ENCODE data around the gene TFEB. TPM values are rescaled to one million over a fixed set of nuclear protein-coding genes. Genes with fewer than 3 reads are reported as not detected.
A peak's percentile ranks its signal among the peaks of the same experiment; 100 is the strongest.

The TFEB gene
- total and polyA plus RNA-seq, 5 donors: 31.6 to 51.1 (median 45.7) TPM

DNA sequence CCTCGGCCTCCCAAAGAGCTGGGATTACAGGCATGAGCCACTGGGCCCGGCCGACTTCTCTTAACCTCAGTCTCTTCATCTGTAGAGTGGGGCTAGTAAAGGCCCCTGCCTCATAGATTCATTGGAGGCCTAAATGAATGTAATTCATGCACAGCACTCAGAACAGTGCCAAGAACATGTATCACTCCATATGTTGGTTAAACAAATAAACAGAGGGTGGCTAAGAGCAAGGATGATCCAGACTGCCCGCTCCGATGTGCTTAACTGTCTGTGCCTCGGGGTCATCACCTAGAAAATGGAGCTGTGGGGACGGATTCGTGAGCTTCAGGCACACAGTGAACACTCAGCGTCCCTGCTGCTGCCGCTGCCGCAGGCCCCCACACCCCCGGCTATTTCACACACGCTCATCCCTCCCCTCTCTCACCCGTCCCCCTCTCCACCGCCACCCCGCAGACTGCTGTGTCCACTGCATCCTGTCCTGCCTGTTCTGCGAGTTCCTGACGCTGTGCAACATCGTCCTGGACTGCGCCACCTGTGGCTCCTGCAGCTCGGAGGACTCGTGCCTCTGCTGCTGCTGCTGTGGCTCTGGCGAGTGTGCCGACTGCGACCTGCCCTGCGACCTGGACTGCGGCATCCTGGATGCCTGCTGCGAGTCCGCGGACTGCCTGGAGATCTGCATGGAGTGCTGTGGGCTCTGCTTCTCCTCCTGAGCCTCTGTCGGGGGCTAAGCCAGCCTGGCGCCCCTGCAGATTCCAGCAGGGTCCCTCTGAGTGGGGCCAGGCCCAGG, 82.3 kb downstream of the TFEB start:
- no peak overlapping the region for H3K27ac ChIP-seq (ENCODE audit: low read length)
- DNase-seq (peak in 1 of 3 donors; percentile 46), ATAC-seq (no peak)
- 87% methylated on average over 32 of the region's 32 CpGs for WGBS
- intact Hi-C loops (cut with DNase I): no loop called here
- peaks cover 3% of the 10 kb centered on the region for H3K4me1 ChIP-seq (ENCODE audit: control insufficient read depth, insufficient read depth, low read length)
- H3K27me3 ChIP-seq (ENCODE audit: control insufficient read depth, insufficient read depth): no peaks in the 10 kb centered on the region
- no peak overlapping the region for H3K4me3 ChIP-seq (ENCODE audit: low read length)
- no peaks in the 10 kb centered on the region for H3K9me3 ChIP-seq (ENCODE audit: control insufficient read depth, low read length)

DNA sequence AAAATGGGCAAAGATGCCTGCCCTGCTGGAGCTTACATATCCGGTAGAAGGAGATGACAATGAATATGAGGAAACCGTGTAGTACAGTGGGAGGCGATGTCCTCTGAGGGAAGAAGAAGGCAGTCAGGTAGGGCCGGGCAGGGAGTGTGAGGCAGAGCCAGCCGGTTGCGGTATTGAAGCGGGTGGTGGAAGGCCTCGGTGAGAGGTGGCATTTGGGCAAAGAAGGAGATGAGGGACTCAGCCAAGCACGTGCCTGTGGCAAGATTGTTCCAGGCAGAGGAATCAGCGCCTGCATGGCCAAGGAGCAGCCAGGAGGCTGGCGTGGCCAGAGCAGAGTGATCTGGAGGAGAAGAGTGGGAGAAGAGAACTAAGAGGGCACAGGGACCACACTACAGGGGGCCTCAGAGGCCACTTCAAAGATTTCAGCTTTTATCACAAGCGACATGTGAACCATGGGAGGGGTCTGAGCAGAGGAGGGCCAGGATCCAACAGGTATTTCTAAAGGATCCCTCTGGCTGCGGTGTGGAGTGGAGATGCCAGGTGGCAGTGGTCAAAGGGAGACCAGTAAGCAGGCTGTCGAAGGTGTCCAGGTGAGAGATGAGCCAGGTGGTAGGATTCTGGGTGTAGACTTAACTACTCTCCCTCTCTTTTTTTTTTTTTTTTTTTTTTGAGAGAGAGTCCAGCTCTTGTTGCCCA, 83.3 kb downstream of the TFEB start:
- H3K4me3 ChIP-seq (ENCODE audit: low read length): no peak overlapping the region
- 89% methylated on average over 14 of the region's 14 CpGs for WGBS

GRCh38 chr6:41651246-41651961, 84.0 kb downstream of the TFEB start:
- WGBS: 76% methylated on average over 11 of the region's 11 CpGs
- intact Hi-C loops (cut with DNase I): no loop called here
- peaks cover 3% of the 10 kb centered on the region for H3K4me1 ChIP-seq (ENCODE audit: control insufficient read depth, insufficient read depth, low read length)
- no peak overlapping the region for H3K27ac ChIP-seq (ENCODE audit: low read length)
- no peaks in the 10 kb centered on the region for H3K27me3 ChIP-seq (ENCODE audit: control insufficient read depth, insufficient read depth)
- H3K9me3 ChIP-seq (ENCODE audit: control insufficient read depth, low read length): no peaks in the 10 kb centered on the region
- DNase-seq: no peak
- no peak overlapping the region for H3K4me3 ChIP-seq (ENCODE audit: low read length)
- ATAC-seq: no peak

More for the DNA sequence above, 83.3 kb downstream of the TFEB start:
- intact Hi-C loops (cut with DNase I): no loop called here
- no peak for ATAC-seq
- no peak overlapping the region for H3K27ac ChIP-seq (ENCODE audit: low read length)
- no peaks in the 10 kb centered on the region for H3K27me3 ChIP-seq (ENCODE audit: control insufficient read depth, insufficient read depth)
- H3K4me1 ChIP-seq (ENCODE audit: control insufficient read depth, insufficient read depth, low read length): peaks cover 3% of the 10 kb centered on the region
- H3K9me3 ChIP-seq (ENCODE audit: control insufficient read depth, low read length): no peaks in the 10 kb centered on the region
- no peak for DNase-seq

GRCh38 chr6:41650120-41650519, 85.3 kb downstream of the TFEB start:
- DNase-seq (no peak), ATAC-seq (no peak)
- H3K4me3 ChIP-seq (ENCODE audit: low read length): no peak overlapping the region
- 88% methylated on average over 2 of the region's 2 CpGs for WGBS
- H3K27ac ChIP-seq (ENCODE audit: low read length): no peak overlapping the region
- no peaks in the 10 kb centered on the region for H3K9me3 ChIP-seq (ENCODE audit: control insufficient read depth, low read length)
- no peaks in the 10 kb centered on the region for H3K27me3 ChIP-seq (ENCODE audit: control insufficient read depth, insufficient read depth)
- intact Hi-C loops (cut with DNase I): no loop called here
- H3K4me1 ChIP-seq (ENCODE audit: control insufficient read depth, insufficient read depth, low read length): no peaks in the 10 kb centered on the region

DNA sequence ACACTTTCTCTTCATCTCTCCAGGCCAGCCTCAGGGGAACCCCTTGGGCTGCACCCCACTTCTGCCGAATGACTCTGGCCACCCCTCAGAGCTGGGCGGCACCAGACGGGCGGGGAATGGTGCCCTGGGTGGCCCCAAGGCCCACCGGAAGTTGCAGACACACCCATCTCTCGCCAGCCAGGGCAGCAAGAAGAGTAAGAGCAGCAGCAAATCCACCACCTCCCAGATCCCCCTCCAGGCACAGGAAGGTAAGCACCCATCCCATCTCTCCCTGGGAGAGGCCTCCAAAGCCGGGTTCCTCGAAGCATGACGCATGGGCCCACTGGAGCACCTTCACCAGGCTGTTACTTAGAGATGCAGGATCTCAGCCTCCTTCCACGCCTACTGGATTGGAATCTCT, 85.8 kb downstream of the TFEB start:
- Histone ChIP-seq H3K4me1 (ENCODE audit: control insufficient read depth, insufficient read depth, low read length) (no peaks in the 10 kb centered on the region), H3K4me3 (ENCODE audit: low read length) (no peak overlapping the region), H3K27me3 (ENCODE audit: control insufficient read depth, insufficient read depth) (no peaks in the 10 kb centered on the region), H3K27ac (ENCODE audit: low read length) (no peak overlapping the region), H3K9me3 (ENCODE audit: control insufficient read depth, low read length) (no peaks in the 10 kb centered on the region)
- DNase-seq: no peak
- WGBS: 71% methylated on average over 10 of the region's 10 CpGs
- intact Hi-C loops (cut with DNase I): no loop called here
- ATAC-seq: no peak

DNA sequence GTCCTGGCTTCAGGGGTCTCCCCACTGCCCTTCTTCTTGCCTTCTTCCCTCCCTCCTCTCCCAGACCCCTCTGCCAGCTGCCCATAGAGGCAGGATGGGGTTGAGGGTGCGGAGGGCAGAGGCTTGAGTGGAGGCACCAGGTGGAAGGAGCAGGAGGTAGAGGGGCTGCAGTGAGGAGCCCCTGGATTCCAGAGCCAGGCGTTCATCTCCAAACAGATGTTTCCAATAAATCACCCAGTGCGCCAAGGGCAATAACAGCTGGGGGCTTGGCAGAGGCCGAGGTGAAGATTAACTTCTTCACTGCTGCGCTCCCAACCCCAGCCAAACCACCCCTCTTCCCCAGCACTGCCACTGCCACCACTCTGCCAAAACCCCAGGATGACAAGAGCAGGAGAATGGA, 86.5 kb downstream of the TFEB start:
- Histone ChIP-seq H3K4me3 (ENCODE audit: low read length) (no peak overlapping the region), H3K27me3 (ENCODE audit: control insufficient read depth, insufficient read depth) (no peaks in the 10 kb centered on the region), H3K27ac (ENCODE audit: low read length) (no peak overlapping the region), H3K4me1 (ENCODE audit: control insufficient read depth, insufficient read depth, low read length) (no peaks in the 10 kb centered on the region), H3K9me3 (ENCODE audit: control insufficient read depth, low read length) (no peaks in the 10 kb centered on the region)
- intact Hi-C loops (cut with DNase I): no loop called here
- DNase-seq (no peak), ATAC-seq (no peak)
- 69% methylated on average over 5 of the region's 5 CpGs for WGBS

DNA sequence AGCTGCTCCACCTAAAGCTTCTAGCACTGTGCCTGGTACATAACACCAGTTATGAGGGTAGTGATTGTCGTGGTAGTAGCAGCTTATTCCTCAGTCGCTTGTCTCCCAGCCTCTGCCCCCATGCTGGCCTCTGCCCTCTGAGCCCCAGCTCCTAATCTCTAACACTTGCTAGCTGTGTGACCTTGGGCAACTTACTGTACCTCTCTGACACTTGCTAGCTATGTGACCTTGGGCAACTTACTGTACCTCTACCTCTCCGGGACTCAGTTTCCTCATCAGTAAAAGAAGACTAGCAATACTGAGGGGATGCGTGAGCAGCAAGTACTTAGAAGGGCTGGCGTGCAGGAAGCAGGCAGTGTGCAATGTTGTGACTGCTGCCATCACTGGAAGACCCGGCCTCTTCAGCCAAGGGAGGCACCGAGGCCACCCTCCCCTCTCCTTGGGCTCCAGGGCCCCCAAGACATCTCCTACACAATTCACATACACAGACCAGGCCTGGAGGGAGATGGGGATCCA, 87.3 kb downstream of the TFEB start:
- no peak overlapping the region for H3K4me3 ChIP-seq (ENCODE audit: low read length)
- no peaks in the 10 kb centered on the region for H3K27me3 ChIP-seq (ENCODE audit: control insufficient read depth, insufficient read depth)
- no peaks in the 10 kb centered on the region for H3K9me3 ChIP-seq (ENCODE audit: control insufficient read depth, low read length)
- no peak for ATAC-seq
- intact Hi-C loops (cut with DNase I): no loop called here
- no peak overlapping the region for H3K27ac ChIP-seq (ENCODE audit: low read length)
- no peak for DNase-seq
- H3K4me1 ChIP-seq (ENCODE audit: control insufficient read depth, insufficient read depth, low read length): no peaks in the 10 kb centered on the region
- 80% methylated on average over 7 of the region's 7 CpGs for WGBS

DNA sequence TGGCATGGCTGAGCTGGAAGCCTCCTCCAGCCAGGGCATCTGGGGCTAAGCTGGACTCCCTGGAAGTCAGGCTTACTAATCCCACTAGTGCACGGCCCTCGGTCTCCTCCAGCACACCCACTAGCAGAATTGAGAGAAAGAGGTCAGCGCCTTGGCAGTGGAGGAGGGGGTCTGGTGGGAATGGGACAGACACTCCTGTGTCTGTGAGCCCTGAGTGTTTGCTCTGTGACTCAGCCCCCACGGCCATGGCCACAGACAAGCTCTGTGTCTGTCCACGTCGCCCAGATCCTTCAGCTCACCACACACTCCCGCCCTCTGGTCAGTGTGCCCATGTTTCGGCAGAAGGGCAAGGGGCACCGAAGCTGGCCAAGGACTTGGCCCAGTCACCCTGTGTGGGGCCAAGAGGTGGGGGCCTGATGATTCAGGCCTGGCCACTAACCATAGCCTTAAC, 88.3 kb downstream of the TFEB start:
- DNase-seq: peak in 1 of 3 donors; percentile 39
- WGBS: 74% methylated on average over 9 of the region's 9 CpGs
- ATAC-seq: peak in 1 of 2 donors; percentile 23
- Histone ChIP-seq H3K4me1 (ENCODE audit: control insufficient read depth, insufficient read depth, low read length) (no peaks in the 10 kb centered on the region), H3K9me3 (ENCODE audit: control insufficient read depth, low read length) (no peaks in the 10 kb centered on the region), H3K27me3 (ENCODE audit: control insufficient read depth, insufficient read depth) (no peaks in the 10 kb centered on the region), H3K27ac (ENCODE audit: low read length) (no peak overlapping the region), H3K4me3 (ENCODE audit: low read length) (no peak overlapping the region)
- intact Hi-C loops (cut with DNase I): no loop called here

GRCh38 chr6:41646026-41646795, 89.2 kb downstream of the TFEB start:
- no peaks in the 10 kb centered on the region for H3K4me1 ChIP-seq (ENCODE audit: control insufficient read depth, insufficient read depth, low read length)
- intact Hi-C loops (cut with DNase I): no loop called here
- no peak overlapping the region for H3K27ac ChIP-seq (ENCODE audit: low read length)
- no peak overlapping the region for H3K4me3 ChIP-seq (ENCODE audit: low read length)
- no peak for DNase-seq
- no peaks in the 10 kb centered on the region for H3K27me3 ChIP-seq (ENCODE audit: control insufficient read depth, insufficient read depth)
- no peak for ATAC-seq
- no peaks in the 10 kb centered on the region for H3K9me3 ChIP-seq (ENCODE audit: control insufficient read depth, low read length)
- 83% methylated on average over 14 of the region's 14 CpGs for WGBS

- no peaks in the 10 kb centered on the region for H3K4me1 ChIP-seq (ENCODE audit: control insufficient read depth, insufficient read depth, low read length)
- 84% methylated on average over 12 of the region's 12 CpGs for WGBS
- no peaks in the 10 kb centered on the region for H3K9me3 ChIP-seq (ENCODE audit: control insufficient read depth, low read length)
- no peak for ATAC-seq
- no peak overlapping the region for H3K27ac ChIP-seq (ENCODE audit: low read length)
- no peaks in the 10 kb centered on the region for H3K27me3 ChIP-seq (ENCODE audit: control insufficient read depth, insufficient read depth)
- no peak overlapping the region for H3K4me3 ChIP-seq (ENCODE audit: low read length)
- intact Hi-C loops (cut with DNase I): no loop called here
- DNase-seq: no peak
Observed at GRCh38 chr6:41645007-41645618, 90.3 kb downstream of the TFEB start.
